WTC11 (cell line): ENCODE data around the gene PRKAR2A. TPM values are rescaled to one million over a fixed set of nuclear protein-coding genes. Genes with fewer than 3 reads are reported as not detected.

Experiments used
- CBFB ChIP-seq: sonication (generic); formaldehyde crosslinking; IDR thresholded peaks from 2 replicates; pipeline ENCODE4 v1.8.1; 2022; ENCODE audit warnings: mild to moderate bottlenecking, low read depth, missing genetic modification reagents
- CREM ChIP-seq: sonication (generic); formaldehyde crosslinking; IDR thresholded peaks from 2 replicates; pipeline ENCODE4 v1.8.1; 2022; ENCODE audit warnings: mild to moderate bottlenecking, missing genetic modification reagents, moderate library complexity
- EMX1 ChIP-seq: fragments of 250-450 bp; sonication (Bioruptor Pico); IDR thresholded peaks from 2 replicates; pipeline ENCODE4 v1.8.0; 2021; ENCODE audit warnings: mild to moderate bottlenecking
- ETV6 ChIP-seq: sonication (generic); formaldehyde crosslinking; IDR thresholded peaks from 2 replicates; pipeline ENCODE4 v1.8.1; 2022; ENCODE audit warnings: mild to moderate bottlenecking, missing genetic modification reagents
- FOXJ3 ChIP-seq: sonication (generic); formaldehyde crosslinking; IDR thresholded peaks from 2 replicates; pipeline ENCODE4 v1.9.0; 2021; ENCODE audit warnings: missing genetic modification reagents, mild to moderate bottlenecking, borderline replicate concordance
- FOXK1 ChIP-seq: sonication (generic); formaldehyde crosslinking; IDR thresholded peaks from 2 replicates; pipeline ENCODE4 v1.8.0; 2022; ENCODE audit warnings: mild to moderate bottlenecking, moderate library complexity, missing genetic modification reagents
- FOXP1 ChIP-seq: sonication (generic); formaldehyde crosslinking; IDR thresholded peaks from 2 replicates; pipeline ENCODE4 v1.8.0; 2022; ENCODE audit warnings: missing genetic modification reagents, mild to moderate bottlenecking, moderate library complexity, borderline replicate concordance
- GABPB1 ChIP-seq: sonication (generic); formaldehyde crosslinking; IDR thresholded peaks from 2 replicates; pipeline ENCODE4 v1.8.1; 2023; ENCODE audit warnings: mild to moderate bottlenecking, missing genetic modification reagents
- IRF2 ChIP-seq: sonication (generic); formaldehyde crosslinking; IDR thresholded peaks from 2 replicates; pipeline ENCODE4 v1.8.0; 2022; ENCODE audit warnings: low read depth, missing genetic modification reagents, borderline replicate concordance
- JAZF1 ChIP-seq: fragments of 250-450 bp; sonication (Bioruptor Pico); IDR thresholded peaks from 2 replicates; pipeline ENCODE4 v1.9.0; 2021; ENCODE audit warnings: moderate library complexity, mild to moderate bottlenecking, inconsistent platforms
- JUN ChIP-seq: sonication (generic); formaldehyde crosslinking; IDR thresholded peaks from 2 replicates; pipeline ENCODE4 v1.8.0; 2023; ENCODE audit warnings: mild to moderate bottlenecking, missing genetic modification reagents
- KAT7 ChIP-seq: sonication (generic); formaldehyde crosslinking; IDR thresholded peaks from 2 replicates; pipeline ENCODE4 v1.8.1; 2023; ENCODE audit warnings: missing genetic modification reagents, mild to moderate bottlenecking, borderline replicate concordance
- MXD4 ChIP-seq: fragments of 250-450 bp; sonication (Bioruptor Pico); IDR thresholded peaks from 2 replicates; pipeline ENCODE4 v1.8.0; 2021; ENCODE audit warnings: mild to moderate bottlenecking, moderate library complexity, borderline replicate concordance
- NR2C2 ChIP-seq: sonication (generic); formaldehyde crosslinking; IDR thresholded peaks from 2 replicates; pipeline ENCODE4 v1.8.0; 2022; ENCODE audit warnings: mild to moderate bottlenecking, missing genetic modification reagents
- OVOL2 ChIP-seq: fragments of 250-450 bp; sonication (Bioruptor Pico); IDR thresholded peaks from 2 replicates; pipeline ENCODE4 v1.9.0; 2021; ENCODE audit warnings: mild to moderate bottlenecking, borderline replicate concordance
- RORB ChIP-seq: fragments of 250-450 bp; sonication (Bioruptor Pico); IDR thresholded peaks from 2 replicates; pipeline ENCODE4 v1.9.0; 2021; ENCODE audit warnings: mild to moderate bottlenecking
- SOX15 ChIP-seq: fragments of 250-450 bp; sonication (Bioruptor Pico); IDR thresholded peaks from 2 replicates; pipeline ENCODE4 v1.9.0; 2021; ENCODE audit warnings: mild to moderate bottlenecking
- SP1 ChIP-seq: sonication (generic); formaldehyde crosslinking; conservative IDR thresholded peaks from 2 replicates; pipeline ENCODE4 v1.8.1; 2022; ENCODE audit warnings: missing genetic modification reagents
- TCF7 ChIP-seq: sonication (generic); formaldehyde crosslinking; IDR thresholded peaks from 2 replicates; pipeline ENCODE4 v1.8.0; 2022; ENCODE audit warnings: mild to moderate bottlenecking, low read depth, missing genetic modification reagents, moderate library complexity
- TEAD4 ChIP-seq: sonication (generic); formaldehyde crosslinking; IDR thresholded peaks from 2 replicates; pipeline ENCODE4 v1.8.0; 2022; ENCODE audit warnings: mild to moderate bottlenecking, missing genetic modification reagents
- TP53 ChIP-seq: sonication (generic); formaldehyde crosslinking; IDR thresholded peaks from 2 replicates; pipeline ENCODE4 v1.8.1; 2023; ENCODE audit warnings: mild to moderate bottlenecking, missing genetic modification reagents
- ZNF138 ChIP-seq: sonication (generic); formaldehyde crosslinking; conservative IDR thresholded peaks from 2 replicates; pipeline ENCODE4 v1.8.1; 2022; ENCODE audit warnings: mild to moderate bottlenecking, moderate library complexity, missing genetic modification reagents
- ZNF423 ChIP-seq: fragments of 250-450 bp; sonication (Bioruptor Pico); IDR thresholded peaks from 2 replicates; pipeline ENCODE4 v2.1.2; 2022; ENCODE audit warnings: mild to moderate bottlenecking, moderate library complexity
- total RNA-seq: library from RNA; stranded (reverse); gene quantifications from 3 replicates; pipeline ENCODE4 v1.2.3, GENCODE V29; 2021
- TF ChIP-seq, protein P1 (sequence below): sonication (generic); formaldehyde crosslinking; conservative IDR thresholded peaks from 2 replicates; pipeline ENCODE4 v1.8.1; 2023; ENCODE audit warnings: mild to moderate bottlenecking, low read depth, missing genetic modification reagents, moderate library complexity
- TF ChIP-seq, protein P2 (sequence below): sonication (generic); formaldehyde crosslinking; IDR thresholded peaks from 2 replicates; pipeline ENCODE4 v1.8.1; 2022; ENCODE audit warnings: mild to moderate bottlenecking, missing genetic modification reagents, moderate library complexity, borderline replicate concordance
- TF ChIP-seq, protein P3 (sequence below): sonication (generic); formaldehyde crosslinking; IDR thresholded peaks from 2 replicates; pipeline ENCODE4 v1.8.1; 2022; ENCODE audit warnings: missing genetic modification reagents, borderline replicate concordance
- TF ChIP-seq, protein P4 (sequence below): sonication (generic); formaldehyde crosslinking; IDR thresholded peaks from 2 replicates; pipeline ENCODE4 v1.8.1; 2022; ENCODE audit warnings: low read depth, mild to moderate bottlenecking, moderate library complexity, missing genetic modification reagents, borderline replicate concordance
- TF ChIP-seq, protein P5 (sequence below): sonication (generic); formaldehyde crosslinking; IDR thresholded peaks from 2 replicates; pipeline ENCODE4 v1.8.0; 2022; ENCODE audit warnings: mild to moderate bottlenecking, missing genetic modification reagents
- TF ChIP-seq, protein P6 (sequence below): sonication (generic); formaldehyde crosslinking; IDR thresholded peaks from 2 replicates; pipeline ENCODE4 v1.8.0; 2023; ENCODE audit warnings: missing genetic modification reagents

Gene PRKAR2A
- total RNA-seq, 1 experiment from 2014 or later = 57.2 TPM

DNA sequence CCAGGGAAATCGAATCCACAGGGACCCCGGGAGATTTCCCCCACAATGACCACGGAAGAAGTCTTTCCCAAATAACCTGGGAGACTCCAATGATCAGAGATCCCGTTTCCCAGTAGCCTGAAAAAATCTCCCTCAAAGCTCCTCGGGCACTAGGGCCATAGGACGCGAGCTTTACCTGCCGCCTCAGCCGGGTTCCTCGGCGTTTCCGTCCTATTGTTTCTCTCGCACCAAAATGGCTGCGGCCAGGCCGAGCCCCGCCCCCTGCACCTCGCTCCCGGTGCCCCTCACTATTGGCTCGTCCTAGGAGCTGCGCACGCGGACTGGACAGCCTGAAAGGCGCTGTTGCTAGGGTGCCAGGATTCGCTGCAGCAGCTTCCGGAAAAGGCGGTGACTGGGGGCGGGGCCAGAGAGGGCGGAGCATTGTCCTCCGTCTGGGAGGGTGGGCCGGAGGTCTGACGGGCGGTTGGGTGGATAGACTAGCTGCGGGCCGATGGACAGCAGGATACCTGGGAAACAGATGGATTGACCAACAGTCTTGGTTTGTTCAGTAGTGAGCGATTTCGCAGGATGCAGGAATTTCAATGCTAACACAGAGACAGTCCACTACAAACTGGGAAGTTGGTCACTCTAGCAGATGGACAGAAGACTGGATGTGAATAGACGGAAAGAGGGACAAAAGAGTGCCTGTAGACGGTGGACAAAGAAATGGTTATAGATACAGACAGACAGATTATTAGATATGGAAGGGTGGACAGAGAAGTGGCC is 130.5 kb downstream of the PRKAR2A start, which contains the start of gene IP6K2 (continued):
- TF ChIP-seq, protein P1, sequence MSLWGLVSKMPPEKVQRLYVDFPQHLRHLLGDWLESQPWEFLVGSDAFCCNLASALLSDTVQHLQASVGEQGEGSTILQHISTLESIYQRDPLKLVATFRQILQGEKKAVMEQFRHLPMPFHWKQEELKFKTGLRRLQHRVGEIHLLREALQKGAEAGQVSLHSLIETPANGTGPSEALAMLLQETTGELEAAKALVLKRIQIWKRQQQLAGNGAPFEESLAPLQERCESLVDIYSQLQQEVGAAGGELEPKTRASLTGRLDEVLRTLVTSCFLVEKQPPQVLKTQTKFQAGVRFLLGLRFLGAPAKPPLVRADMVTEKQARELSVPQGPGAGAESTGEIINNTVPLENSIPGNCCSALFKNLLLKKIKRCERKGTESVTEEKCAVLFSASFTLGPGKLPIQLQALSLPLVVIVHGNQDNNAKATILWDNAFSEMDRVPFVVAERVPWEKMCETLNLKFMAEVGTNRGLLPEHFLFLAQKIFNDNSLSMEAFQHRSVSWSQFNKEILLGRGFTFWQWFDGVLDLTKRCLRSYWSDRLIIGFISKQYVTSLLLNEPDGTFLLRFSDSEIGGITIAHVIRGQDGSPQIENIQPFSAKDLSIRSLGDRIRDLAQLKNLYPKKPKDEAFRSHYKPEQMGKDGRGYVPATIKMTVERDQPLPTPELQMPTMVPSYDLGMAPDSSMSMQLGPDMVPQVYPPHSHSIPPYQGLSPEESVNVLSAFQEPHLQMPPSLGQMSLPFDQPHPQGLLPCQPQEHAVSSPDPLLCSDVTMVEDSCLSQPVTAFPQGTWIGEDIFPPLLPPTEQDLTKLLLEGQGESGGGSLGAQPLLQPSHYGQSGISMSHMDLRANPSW (CRISPR knock-in tag) = no peak
- TF ChIP-seq IRF2 (CRISPR knock-in tag) = no peak
- no peak for TF ChIP-seq TEAD4 (CRISPR knock-in tag)
- TF ChIP-seq, protein P2, sequence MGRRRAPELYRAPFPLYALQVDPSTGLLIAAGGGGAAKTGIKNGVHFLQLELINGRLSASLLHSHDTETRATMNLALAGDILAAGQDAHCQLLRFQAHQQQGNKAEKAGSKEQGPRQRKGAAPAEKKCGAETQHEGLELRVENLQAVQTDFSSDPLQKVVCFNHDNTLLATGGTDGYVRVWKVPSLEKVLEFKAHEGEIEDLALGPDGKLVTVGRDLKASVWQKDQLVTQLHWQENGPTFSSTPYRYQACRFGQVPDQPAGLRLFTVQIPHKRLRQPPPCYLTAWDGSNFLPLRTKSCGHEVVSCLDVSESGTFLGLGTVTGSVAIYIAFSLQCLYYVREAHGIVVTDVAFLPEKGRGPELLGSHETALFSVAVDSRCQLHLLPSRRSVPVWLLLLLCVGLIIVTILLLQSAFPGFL (CRISPR knock-in tag) = no peak
- no peak for TF ChIP-seq MXD4 (CRISPR knock-in tag)
- TF ChIP-seq OVOL2 (CRISPR knock-in tag) = no peak
- no peak for TF ChIP-seq JUN (CRISPR knock-in tag)
- no peak for TF ChIP-seq SOX15 (CRISPR knock-in tag)
- TF ChIP-seq, protein P3, sequence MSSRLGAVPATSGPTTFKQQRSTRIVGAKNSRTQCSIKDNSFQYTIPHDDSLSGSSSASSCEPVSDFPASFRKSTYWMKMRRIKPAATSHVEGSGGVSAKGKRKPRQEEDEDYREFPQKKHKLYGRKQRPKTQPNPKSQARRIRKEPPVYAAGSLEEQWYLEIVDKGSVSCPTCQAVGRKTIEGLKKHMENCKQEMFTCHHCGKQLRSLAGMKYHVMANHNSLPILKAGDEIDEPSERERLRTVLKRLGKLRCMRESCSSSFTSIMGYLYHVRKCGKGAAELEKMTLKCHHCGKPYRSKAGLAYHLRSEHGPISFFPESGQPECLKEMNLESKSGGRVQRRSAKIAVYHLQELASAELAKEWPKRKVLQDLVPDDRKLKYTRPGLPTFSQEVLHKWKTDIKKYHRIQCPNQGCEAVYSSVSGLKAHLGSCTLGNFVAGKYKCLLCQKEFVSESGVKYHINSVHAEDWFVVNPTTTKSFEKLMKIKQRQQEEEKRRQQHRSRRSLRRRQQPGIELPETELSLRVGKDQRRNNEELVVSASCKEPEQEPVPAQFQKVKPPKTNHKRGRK (CRISPR knock-in tag) = no peak
- TF ChIP-seq CBFB (CRISPR knock-in tag) = no peak
- TF ChIP-seq TCF7 (CRISPR knock-in tag) = no peak
- TF ChIP-seq EMX1 = no peak
- no peak for TF ChIP-seq FOXP1
- no peak for TF ChIP-seq NR2C2
- peak; percentile 51 for TF ChIP-seq GABPB1 (CRISPR knock-in tag)
- TF ChIP-seq FOXK1 (CRISPR knock-in tag) = peak; percentile 81
- TF ChIP-seq JAZF1 (CRISPR knock-in tag) = no peak
- no peak for TF ChIP-seq KAT7 (CRISPR knock-in tag)
- TF ChIP-seq, protein P4, sequence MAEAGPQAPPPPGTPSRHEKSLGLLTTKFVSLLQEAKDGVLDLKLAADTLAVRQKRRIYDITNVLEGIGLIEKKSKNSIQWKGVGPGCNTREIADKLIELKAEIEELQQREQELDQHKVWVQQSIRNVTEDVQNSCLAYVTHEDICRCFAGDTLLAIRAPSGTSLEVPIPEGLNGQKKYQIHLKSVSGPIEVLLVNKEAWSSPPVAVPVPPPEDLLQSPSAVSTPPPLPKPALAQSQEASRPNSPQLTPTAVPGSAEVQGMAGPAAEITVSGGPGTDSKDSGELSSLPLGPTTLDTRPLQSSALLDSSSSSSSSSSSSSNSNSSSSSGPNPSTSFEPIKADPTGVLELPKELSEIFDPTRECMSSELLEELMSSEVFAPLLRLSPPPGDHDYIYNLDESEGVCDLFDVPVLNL (CRISPR knock-in tag) = no peak
- 0 out of 2 replicates have a peak, but pooled peaks have one; percentile 52 for TF ChIP-seq CREM (CRISPR knock-in tag)
- no peak for TF ChIP-seq ETV6 (CRISPR knock-in tag)
- no peak for TF ChIP-seq FOXJ3
- TF ChIP-seq TP53 (CRISPR knock-in tag) = no peak
- peak; percentile 98 for TF ChIP-seq SP1 (CRISPR knock-in tag)
- TF ChIP-seq ZNF138 = no peak
- TF ChIP-seq, protein P5, sequence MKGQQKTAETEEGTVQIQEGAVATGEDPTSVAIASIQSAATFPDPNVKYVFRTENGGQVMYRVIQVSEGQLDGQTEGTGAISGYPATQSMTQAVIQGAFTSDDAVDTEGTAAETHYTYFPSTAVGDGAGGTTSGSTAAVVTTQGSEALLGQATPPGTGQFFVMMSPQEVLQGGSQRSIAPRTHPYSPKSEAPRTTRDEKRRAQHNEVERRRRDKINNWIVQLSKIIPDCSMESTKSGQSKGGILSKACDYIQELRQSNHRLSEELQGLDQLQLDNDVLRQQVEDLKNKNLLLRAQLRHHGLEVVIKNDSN (CRISPR knock-in tag) = no peak
- TF ChIP-seq, protein P6, sequence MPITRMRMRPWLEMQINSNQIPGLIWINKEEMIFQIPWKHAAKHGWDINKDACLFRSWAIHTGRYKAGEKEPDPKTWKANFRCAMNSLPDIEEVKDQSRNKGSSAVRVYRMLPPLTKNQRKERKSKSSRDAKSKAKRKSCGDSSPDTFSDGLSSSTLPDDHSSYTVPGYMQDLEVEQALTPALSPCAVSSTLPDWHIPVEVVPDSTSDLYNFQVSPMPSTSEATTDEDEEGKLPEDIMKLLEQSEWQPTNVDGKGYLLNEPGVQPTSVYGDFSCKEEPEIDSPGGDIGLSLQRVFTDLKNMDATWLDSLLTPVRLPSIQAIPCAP (CRISPR knock-in tag) = no peak
- TF ChIP-seq ZNF423 (CRISPR knock-in tag) = no peak
- no peak for TF ChIP-seq RORB (CRISPR knock-in tag)
